NCI-H1417 treated with DMSO at 0.1 percent for 48 hours (cell line): ENCODE measurements around the gene STXBP6.
"Not testable (repeated sequence)": the region's sequence is repeated elsewhere in the genome, so short reads cannot be mapped to it uniquely, and the experiment has no call there.

ENCODE experiments used
- DNase-seq: peaks from one replicate; lab custom pipeline; 2025; lab: John Stamatoyannopoulos, UW

Gene STXBP6

DNA sequence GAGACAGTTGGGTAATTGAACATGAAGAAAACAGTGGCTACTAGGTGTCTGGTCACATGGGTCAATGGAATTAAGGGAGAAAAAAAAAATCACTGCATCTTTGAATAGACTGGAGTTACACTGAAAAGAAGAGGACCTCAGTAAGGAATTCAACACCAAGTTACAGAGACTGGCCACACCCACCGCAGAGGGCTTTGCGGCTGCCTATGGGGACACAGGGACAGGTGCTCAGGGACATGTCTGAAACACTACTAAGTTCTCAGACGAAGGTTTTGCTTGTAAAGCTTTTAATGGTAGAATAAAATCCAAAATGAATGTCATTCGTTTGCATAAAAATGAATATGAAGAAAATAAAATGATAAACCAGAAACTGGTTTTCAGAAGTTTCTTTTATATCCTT, 93.8 kb downstream of the STXBP6 start:
- no peak for DNase-seq

DNA sequence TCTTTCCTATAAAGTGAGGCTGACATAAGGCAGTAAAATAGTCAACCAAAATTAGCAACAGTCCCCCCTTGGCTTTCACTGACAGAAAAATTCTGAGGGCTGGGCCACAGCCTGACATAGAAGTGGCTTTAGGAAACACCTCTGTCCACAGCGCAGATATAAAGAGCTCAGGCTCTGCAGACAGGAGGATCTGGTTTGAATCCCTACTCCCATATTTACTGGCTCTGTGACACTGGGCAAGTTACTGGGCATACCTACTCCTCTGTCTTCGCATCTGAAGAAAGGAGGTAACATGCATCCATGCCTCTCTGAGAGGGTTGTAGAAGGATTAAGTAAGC, 95.3 kb downstream of the STXBP6 start:
- no peak for DNase-seq

DNA sequence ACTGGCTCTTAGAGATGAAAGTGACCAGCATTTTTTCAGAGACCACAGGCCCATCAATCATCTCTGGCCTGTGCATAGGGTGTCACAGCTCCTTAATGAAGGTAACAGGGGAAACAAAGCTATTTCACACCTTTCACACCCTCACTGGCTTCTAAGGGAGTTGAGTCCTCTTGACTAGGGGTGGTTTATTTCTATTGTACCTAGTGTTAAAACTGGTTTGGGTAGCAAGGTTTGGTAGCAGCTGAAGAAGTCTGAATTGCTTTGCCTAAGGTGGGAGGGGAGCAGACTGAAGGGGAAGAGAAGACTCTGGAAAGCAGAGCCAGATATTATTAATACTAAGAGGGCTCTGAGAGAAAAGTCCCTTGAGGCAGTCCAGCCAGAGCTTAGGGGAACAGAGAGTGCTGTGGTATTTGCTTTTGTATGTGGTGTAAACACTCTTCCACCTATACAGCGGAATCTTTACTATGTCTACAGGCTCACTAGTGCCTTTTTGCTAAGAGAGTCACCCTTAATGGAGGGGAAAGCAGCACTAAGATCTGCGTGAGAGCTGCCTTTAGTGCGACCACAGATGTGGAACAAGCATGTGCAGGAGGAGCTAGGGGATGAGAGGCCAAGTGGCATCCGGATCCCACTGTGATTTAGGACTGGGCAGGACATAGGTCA, 95.8 kb downstream of the STXBP6 start:
- DNase-seq: no peak

DNA sequence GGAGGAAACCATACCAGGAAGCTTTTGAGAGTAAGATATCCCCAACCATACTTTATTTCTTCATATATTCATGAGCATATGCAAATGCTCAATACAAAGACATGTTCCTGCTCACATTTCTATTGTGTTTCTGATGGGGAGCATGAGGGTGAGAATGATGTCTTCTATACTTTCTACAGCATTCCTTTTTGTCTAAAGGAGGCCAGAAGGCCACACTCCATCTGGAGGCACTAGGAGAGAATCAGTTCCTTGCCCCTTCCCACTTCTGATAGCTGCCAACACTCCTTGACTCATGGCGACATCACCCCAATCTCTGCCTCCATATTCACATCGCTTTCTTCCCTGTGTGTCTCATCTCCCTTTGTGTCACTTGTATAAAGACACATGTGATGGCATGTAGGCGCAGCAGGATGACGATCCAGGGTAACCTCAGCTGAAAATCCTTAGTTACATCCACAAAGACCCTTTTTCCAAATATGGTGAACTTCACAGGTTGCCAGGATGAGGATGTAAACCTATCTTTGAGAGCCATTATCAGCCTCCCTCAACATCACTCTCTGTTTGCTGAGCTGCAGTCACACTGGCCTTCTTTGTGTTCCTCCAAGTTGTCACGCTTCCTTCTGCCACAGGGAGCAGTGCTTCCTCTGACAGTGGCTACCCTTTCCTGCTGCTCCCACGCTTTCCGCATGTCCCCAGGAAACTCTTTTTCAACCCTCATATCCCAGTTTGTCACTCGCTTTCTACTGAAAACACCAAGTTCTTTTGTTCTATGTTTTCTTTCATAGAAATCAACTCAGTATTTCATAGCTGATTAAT, 96.9 kb downstream of the STXBP6 start:
- DNase-seq: no peak

DNA sequence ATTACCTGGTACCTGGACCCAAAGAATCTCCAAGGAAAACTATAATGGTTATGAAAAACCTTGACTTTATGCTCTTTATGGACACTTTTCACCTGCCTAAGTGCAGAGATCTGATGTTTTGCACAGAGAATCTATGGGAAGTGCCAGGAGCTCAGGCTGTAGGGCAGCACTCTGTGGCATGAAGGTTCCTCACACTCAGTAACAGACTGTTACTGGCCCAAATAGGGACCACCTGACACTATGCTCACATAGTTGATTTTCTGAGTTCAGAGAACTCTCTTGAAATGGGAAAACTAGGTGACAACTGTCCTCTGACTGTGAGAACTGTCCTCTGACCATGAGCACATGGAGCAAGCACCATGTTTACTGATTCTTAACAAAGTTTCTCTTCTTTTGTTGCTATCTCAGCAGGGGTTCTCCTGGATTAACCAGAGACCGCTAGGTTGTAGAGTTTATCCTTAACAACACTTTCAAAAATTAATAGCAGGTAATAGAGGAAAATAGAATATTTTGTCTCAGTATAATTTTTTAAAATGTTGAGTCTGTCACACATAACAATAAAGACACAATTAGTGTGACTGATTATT, 101.6 kb downstream of the STXBP6 start:
- DNase-seq: no peak

DNA sequence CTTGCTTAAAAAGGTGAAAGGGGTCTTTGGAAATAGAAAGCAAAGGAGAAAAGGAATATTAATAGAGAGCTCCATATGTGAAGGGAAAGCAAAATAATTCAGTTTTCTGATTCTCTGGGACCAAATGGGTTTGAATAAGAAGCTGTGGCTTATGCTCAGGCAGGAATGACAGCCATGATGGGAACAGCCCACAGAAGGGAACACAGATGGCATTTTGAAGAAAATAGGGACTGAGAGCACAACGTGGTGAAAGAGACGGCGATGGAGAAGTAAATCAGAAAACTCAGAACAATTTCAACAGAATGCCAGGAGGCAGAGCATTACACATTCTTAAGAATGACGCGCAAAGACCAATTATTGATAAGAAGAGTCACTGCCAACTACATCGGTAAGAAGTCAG, 102.8 kb downstream of the STXBP6 start:
- DNase-seq: no peak

DNA sequence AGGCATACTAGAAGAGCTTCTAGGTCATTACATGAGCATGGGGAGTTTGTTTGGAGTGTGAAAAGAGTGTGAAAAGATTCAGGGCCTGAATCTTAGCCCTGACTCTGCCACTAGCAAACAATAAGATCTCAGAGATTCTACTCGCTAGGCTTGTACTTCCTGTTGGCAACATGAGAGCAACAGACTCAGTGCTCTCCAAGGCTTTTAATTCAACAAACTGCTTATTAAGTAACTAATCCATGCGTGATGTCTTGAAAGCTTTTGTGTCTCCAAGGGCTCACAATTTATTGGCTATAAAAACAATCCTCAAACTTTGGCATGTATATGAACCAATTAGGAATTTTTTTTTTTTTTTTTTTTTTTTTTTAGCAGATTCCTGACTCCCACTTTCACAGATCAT, 105.1 kb downstream of the STXBP6 start:
- peak; percentile 60 for DNase-seq

DNA sequence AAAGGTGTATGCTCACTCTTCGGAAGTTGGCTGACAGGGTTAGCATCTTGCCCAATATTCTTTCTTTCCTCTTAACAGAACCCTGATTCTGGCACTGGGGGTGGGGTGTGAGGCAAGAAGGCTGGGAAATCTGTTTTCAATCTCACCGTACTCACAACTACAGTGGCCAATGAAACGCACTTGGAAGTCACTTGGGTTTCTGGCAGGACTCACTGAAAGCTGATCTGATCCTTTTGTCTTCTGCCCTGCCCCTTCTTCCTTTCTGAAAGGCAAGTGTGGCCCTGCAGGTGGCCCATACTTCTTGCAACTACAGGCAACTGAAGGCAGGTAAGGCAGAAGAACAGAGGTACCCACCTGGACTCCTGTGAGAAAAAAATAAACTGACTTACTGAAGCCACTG, 106.9 kb downstream of the STXBP6 start:
- no peak for DNase-seq

DNA sequence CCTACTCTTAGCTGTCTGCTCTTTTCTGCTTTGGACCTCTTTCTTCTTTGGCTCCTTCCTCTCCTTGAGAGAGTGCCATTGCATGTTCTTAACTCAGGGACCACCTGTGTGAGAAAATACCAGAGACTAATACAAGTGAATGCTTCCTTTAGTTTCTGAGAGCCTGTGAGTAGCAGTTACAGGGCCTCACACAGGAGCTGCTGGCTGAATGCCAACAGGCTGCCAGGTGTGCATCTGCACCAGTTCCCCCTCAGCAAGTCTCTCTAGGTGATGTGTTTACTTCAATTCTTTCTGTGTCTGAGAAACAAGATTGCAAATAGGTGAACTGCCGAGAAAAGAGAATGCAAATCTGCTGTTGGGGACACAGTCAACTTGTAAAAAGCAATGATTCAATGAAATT, 108.2 kb downstream of the STXBP6 start:
- DNase-seq: peak; percentile 45

DNA sequence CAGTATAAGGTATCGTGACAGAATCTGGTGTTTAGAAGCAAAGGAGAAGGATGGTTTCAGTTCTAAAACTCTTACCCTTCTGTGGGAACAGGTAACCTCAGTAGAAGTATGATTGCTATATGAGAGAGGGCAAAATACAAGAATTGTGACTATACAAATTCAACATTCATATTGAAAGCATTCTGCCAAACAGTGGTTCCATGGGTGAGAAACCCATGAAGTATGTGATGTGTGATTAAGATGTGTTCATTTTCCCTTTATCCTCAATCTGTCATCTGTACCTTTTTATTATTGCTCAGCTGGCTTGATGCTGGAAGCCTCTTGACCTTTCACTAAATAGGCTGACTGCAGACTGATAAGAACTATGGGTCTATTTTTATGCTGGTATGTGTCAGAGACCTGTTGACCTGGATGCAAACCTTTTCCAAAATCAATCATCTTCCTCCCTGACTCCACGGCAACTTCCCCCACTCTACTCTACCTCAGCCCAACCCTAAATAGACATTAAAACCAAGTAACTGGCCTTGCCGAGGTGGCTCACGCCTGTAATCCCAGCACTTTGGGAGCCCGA, 109.6 kb downstream of the STXBP6 start:
- DNase-seq: no peak

DNA sequence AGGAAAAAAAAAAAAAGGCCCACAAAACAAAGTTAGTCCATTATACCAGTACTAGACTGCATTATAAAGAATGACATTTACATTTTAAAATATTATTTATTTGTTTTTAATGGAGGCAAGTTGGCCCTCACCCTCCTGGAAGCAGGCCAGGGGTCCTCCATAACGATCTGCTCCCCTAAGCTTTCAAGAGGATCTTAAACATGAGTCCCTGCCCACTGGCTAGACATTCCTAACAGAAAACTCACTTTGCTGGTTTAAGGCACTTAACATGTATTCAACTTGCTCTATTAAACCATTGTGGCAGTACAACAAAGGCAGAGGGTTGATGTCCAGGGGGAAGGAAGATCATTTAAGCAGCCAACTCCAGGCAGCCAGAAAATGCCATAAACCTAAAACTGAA, 111.4 kb downstream of the STXBP6 start:
- DNase-seq: no peak

DNA sequence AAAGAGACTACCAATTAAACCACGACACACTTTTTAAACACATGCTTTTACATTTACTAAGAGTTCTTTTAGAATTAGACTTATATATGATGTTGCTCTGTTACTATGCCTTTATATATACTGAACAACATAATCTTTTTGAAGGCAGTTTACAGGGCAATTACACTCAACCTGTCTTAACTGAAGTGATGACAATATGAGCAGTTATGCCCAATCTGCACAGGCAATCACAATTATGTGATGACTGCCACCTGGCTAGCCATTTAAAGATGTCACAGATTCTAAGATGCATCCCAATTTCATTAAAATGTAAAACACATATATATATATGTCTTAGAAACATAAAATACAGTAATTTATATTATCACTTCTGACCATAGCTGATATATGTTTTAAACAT, 112.6 kb downstream of the STXBP6 start:
- DNase-seq: no peak

DNA sequence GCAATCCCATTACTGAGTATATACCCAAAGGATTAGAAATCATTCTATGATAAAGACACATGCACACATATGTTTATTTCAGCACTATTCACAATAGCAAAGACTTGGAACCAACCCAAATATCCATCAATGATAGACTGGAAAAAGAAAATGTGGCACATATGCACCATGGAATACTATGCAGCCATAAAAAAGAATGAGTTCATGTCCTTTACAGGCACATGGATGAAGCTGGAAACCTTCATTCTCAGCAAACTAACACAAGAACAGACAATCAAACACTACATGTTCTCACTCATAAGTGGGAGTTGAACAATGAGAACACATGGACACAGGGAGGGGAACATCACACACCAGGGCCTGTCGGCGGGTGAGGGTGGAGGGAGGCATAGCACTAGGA, 113.2 kb downstream of the STXBP6 start:
- DNase-seq: not testable (repeated sequence)

DNA sequence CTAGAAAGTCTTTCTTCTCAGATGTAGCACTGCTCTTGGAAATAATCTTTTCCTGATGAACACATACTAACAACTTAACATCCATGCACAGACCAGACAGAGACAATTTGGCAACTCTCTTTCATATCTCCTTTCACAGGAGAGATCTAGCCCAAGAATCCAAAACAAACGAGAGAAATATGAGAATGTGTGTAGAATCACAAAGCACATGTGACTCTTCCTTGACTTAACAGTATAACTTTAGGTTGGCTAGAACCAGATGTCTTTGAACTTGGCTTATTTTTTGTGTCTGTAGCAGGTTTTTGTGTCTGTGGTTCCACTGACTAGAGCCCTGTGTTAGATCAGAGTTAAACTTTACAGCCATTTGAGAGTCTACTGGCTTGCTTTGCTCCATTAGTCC, 114.2 kb downstream of the STXBP6 start:
- no peak for DNase-seq

DNA sequence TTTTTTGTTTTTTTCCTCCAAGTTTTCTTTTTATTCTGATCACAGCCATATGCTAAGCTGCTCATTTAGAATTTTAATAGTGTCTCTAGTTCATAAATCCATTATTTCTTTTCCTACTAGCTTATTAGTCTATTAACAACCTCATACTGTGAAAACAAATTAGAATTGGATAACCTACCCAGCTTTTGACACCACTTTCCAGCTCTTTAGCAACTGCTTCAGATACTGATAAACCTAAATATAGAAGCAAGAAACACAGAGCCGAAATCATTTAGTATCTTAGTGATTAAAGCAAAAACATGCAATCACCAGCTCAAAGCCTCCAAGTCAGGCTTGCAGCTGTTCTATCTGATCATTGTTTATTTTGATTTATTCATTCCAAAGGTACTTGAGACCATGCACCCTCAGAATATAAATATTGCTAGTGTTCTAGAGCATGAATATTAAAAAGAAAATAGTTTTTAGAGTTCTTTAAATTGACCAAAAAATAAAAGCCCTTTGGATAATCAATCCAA, 121.5 kb downstream of the STXBP6 start:
- DNase-seq: no peak

DNA sequence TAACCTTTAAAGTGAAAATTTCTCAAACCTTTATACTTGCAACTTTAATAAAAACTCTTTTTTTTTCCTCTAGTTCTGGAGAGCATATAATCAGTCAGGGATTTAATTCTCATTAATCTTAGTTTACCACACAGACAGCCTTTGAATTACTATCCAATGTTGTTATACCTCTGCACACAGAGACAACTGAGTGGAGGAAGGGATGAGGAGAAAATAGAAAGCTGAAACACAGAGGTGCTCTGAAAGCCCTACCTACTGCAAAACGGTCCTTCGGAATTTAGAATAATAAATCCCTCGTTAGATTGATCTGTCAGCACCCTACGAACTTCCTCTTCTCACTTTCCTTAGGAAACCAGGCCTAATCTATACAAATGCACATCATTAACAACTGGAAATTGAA, 122.1 kb downstream of the STXBP6 start:
- DNase-seq: no peak

DNA sequence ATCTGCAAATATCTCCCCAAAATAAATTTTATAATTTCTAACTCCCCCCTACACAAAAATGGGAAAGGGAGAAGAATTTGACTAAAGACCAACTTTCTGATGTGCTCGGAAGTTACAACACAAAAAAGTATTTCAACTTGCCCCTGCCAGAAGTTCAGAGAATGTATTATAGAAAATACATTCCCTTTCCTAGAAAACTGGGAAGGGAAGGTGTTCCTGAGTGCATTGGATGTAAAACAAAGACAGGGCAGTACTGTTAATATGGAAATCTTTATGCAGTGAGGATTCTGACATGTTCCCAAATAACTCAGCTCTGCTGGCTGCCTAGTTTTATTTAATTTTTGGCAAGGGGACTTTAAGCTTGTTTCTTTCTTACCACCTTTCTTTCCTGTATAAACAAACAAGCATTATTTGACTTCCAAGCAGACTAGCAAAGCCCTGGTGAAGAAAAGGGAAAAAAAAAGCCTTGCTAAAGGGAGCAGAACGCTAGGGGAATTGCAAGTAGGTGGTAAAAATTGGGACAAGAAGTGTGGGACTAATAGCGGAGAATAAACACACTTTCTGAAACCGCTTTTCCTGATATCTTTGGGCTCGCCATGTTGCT, 124.1 kb downstream of the STXBP6 start:
- DNase-seq: no peak

DNA sequence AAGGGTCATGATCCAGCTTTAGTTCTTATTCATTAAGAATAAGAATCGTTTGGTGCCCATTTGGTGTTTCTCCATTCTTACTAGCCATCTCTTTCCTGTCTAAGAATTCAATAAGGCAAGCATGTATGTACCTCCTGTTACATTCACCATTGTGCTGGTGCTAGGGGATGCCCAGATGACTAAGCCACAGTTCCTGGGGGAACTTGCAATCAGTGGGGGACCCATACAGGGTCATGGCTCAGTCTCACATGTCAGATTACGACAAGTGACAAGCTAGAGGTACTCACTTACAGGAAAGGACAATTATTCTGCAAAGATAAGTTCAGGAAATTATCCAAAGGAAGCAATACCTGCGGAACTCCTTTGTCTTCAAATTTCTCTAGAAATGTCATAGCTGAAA, 125.4 kb downstream of the STXBP6 start:
- DNase-seq: no peak

DNA sequence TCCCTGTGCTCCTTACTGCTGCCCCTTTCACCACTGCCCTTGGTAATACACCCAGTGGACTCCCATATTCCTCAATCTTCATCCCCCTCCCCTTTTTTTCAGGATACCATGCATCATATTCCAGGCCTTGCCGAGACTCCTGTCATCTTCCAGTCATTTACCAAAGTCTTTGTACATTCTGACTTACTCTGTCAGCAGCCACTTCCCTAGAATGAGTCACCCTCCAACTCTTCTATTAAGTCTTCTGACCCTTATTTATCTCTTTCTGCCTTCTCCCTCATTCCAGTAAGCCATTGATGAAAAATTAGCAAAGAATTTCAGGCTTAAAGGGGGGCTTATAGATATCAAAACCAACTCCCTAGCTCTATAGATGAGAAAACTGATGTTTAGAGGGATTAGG, 128.0 kb downstream of the STXBP6 start:
- DNase-seq: no peak

DNA sequence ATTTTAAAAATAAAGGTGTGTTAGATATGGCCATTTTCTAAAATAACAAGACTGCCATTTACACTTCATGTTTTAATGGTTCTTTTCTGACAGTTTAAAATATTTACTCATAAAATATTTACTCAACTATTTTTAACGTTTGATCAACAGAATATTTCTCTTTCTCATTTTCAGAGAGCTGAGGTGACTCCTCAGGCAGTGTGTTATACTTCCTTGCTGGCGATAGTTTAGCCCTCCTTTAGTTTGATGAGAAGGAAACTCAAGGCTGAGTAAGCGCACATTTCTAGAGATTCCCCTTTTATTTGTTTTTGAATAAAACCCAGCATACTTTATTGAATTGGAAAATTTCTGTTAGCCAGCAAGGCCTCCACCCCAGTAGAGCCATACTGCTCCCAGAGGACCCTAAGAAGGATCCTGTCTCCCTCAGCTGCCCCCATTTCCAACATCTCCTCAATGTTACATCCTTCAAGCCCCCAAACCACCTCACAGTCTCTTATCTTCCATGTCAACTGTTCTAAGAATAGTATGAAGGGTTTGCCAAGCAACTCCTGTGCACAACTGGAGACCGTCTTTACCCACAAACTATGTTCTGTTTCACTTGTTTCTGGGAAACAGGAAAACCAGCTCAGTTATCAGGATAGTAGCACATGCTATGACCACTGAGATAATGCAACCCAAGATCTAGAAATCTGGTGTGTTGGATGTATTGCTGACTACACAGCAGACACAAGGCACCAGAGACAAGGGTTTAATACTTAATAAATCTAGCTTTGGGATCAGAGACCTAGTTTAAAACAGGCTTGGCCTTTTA, 129.5 kb downstream of the STXBP6 start:
- DNase-seq: no peak

DNA sequence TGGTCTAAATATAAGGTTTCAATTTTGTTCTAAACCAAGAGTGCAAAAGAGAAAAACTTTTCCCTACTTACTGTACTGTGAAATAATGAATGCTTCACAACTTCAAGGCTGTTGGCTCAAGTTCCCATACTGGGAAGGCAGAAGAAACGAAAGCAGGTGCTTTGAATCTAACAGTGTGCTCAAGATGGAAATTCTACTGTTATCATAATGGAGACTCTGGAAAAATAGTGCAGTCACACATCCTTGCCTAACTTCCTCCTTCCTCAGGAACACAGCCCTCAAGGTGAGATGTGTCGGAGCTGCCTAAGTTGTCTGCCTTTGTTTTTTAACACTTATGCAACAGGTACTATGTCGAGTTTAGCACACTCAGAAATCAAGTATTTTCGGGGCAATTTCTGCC, 131.1 kb downstream of the STXBP6 start:
- DNase-seq: no peak
